ENCODE measurements around the gene AADACL3. TPM values are rescaled to one million over a fixed set of nuclear protein-coding genes. Genes with fewer than 3 reads are reported as not detected.

The AADACL3 gene
- total RNA-seq, 2 experiments from 2014 or later = not detected

DNA sequence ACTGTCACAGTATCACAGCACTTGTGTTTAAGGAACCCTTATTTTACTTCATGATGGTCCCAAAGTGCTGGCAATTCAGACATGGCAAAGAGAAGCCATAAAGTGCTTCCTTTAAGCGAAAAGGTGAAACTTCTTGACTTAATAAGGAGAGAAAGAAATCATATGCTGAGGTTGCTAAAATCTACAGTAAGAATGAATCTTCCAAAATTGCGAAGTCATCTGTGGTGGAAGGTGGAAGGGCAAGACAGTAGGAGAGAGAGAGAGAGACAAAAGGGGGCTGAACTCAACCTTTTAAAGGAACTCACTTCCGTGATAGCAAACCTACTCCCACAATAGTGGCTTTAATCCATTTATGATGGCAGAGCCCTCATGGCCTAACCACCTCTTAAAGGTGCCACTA, 19.3 kb upstream of the AADACL3 start:
- ChIA-PET POLR2A (no interaction called here), CTCF (no interaction called here)
- TF ChIP-seq, protein P1, sequence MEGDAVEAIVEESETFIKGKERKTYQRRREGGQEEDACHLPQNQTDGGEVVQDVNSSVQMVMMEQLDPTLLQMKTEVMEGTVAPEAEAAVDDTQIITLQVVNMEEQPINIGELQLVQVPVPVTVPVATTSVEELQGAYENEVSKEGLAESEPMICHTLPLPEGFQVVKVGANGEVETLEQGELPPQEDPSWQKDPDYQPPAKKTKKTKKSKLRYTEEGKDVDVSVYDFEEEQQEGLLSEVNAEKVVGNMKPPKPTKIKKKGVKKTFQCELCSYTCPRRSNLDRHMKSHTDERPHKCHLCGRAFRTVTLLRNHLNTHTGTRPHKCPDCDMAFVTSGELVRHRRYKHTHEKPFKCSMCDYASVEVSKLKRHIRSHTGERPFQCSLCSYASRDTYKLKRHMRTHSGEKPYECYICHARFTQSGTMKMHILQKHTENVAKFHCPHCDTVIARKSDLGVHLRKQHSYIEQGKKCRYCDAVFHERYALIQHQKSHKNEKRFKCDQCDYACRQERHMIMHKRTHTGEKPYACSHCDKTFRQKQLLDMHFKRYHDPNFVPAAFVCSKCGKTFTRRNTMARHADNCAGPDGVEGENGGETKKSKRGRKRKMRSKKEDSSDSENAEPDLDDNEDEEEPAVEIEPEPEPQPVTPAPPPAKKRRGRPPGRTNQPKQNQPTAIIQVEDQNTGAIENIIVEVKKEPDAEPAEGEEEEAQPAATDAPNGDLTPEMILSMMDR (IDR thresholded peaks at IDR 0.05) = no peak
- H3K36me3 Mint-ChIP-seq (ENCODE audit: low read depth) = no peaks in the 10 kb centered on the region
- ATAC-seq (no peak), DNase-seq (no peak)
- no peaks in the 10 kb centered on the region for H3K4me1 Mint-ChIP-seq (ENCODE audit: low read depth)
- no peak overlapping the region for H3K4me3 Mint-ChIP-seq
- peaks cover 13% of the 10 kb centered on the region for H3K27me3 Mint-ChIP-seq
- no peak overlapping the region for H3K27ac Mint-ChIP-seq
- H3K9me3 Mint-ChIP-seq = no peaks in the 10 kb centered on the region
- intact Hi-C loops (cut with micrococcal nuclease) = no loop called here

DNA sequence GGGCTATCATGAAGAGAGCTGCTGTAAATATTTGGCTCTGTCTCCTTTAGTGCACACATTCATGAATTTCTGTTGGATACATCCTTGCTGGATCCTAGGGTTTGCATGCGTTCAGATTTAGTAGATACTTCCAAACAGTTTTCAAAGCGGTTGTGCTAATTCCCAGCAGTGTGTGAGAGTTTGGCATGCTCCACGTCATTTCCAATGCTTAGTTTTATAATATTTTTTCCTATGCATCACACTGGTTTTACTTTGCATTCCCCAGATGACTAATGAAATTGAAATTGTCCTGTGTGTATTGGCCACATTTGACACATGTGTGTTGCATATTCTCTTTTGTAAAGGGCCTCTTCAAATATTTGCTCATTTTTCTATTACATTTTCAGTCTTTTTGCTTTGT, 18.5 kb upstream of the AADACL3 start:
- CTCF ChIA-PET = no interaction called here
- Mint-ChIP-seq H3K27ac (no peak overlapping the region), H3K36me3 (ENCODE audit: low read depth) (no peaks in the 10 kb centered on the region), H3K4me3 (no peak overlapping the region), H3K27me3 (peaks cover 13% of the 10 kb centered on the region), H3K9me3 (no peaks in the 10 kb centered on the region), H3K4me1 (ENCODE audit: low read depth) (no peaks in the 10 kb centered on the region)
- DNase-seq (no peak), ATAC-seq (no peak)
- POLR2A ChIA-PET = no interaction called here
- intact Hi-C loops (cut with micrococcal nuclease) = no loop called here
- TF ChIP-seq, protein P1 (IDR thresholded peaks at IDR 0.05) = no peak

DNA sequence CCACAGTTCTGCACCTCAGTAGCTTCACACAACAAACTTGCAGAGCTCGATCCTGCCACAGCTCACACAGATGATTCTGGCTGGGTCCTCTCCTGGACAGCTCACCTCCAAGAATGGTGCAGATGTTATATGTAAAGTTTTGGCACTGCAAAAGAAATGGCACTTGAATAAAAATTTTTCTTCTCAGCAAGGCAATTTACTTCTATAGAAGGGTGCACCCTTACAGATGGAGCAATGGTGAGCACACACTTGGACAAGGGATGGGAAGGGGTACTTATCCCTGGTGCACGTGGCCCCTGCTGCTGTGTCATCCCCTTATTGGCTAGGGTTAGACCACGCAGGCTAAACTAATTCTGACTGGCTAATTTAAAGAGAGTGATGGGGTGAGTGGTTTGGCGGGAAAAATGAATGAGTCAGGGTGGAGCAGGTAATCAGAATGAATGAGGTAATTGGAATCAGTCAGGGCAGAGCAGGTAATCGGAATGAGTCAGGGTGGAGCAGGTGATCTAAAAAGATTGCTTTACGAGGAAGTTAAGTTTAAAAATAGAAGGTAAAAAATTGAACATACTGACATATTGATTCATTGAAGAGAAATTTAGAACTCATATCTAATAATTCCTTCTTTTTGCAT, 12.0 kb upstream of the AADACL3 start:
- Mint-ChIP-seq H3K27me3 (peaks cover 8% of the 10 kb centered on the region), H3K27ac (no peak overlapping the region), H3K36me3 (ENCODE audit: low read depth) (no peaks in the 10 kb centered on the region), H3K4me1 (ENCODE audit: low read depth) (no peaks in the 10 kb centered on the region), H3K9me3 (peaks cover 11% of the 10 kb centered on the region), H3K4me3 (no peak overlapping the region)
- POLR2A ChIA-PET = no interaction called here
- intact Hi-C loops (cut with micrococcal nuclease) = no loop called here
- TF ChIP-seq, protein P1 (IDR thresholded peaks at IDR 0.05) = no peak
- ATAC-seq (no peak), DNase-seq (no peak)
- CTCF ChIA-PET = no interaction called here

DNA sequence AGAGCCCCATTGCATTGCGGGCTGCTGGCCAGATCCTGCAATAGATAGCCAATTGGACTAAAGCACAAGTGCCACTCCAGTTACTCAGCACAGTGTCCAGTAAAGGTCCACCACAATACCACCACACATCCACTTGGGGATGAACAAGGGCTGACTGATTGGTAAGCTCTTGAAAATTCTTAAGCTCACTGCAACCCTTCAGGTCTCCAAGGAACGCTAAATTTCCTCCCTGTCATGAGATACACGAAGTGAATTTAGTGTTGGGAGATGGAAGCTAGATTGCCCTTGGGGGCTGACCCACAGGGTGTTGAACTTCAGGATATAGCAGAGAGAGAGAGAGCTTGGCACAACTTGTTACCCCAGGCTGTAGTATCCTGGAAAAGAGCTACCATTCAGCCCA, 9.8 kb upstream of the AADACL3 start:
- POLR2A ChIA-PET = no interaction called here
- H3K4me1 Mint-ChIP-seq (ENCODE audit: low read depth) = no peaks in the 10 kb centered on the region
- intact Hi-C loops (cut with micrococcal nuclease) = no loop called here
- H3K4me3 Mint-ChIP-seq = no peak overlapping the region
- TF ChIP-seq, protein P1 (IDR thresholded peaks at IDR 0.05) = no peak
- CTCF ChIA-PET = no interaction called here
- peaks cover 2% of the 10 kb centered on the region for H3K27me3 Mint-ChIP-seq
- ATAC-seq (no peak), DNase-seq (no peak)
- H3K9me3 Mint-ChIP-seq = peaks cover 11% of the 10 kb centered on the region
- H3K36me3 Mint-ChIP-seq (ENCODE audit: low read depth) = no peaks in the 10 kb centered on the region
- H3K27ac Mint-ChIP-seq = no peak overlapping the region

DNA sequence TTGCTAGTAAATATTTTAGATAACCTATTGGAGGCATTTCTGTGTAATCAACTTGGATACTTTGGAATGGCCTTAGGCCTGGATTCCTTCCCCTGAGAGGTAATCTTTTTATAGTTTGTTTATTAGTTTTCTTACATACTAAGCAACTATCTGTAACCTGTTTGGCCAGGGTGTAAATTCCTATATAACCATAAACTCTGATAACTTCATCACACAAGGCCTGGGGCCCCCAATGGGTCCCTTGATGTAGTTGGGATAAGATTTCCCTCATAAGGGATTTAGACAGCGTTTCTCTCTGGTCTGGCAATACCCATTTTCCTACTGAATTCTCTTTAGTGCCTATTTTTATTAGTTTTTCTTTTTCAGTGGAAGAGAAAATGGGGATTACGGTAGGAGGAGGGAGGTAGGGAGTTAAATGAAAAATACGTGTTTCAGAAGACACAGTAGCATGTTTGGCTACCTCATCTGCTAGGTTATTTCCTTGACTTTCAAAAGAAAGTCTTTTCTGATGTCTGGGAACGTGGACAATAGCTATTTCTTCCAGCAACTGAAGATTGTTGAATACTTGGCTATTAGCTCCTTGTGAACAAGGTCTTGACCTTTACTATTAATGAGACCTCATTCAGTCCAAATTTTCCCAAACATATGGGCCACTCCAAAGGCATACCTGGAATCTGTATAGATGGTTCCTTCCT, 7.4 kb upstream of the AADACL3 start:
- peaks cover 5% of the 10 kb centered on the region for H3K9me3 Mint-ChIP-seq
- H3K36me3 Mint-ChIP-seq (ENCODE audit: low read depth) = no peaks in the 10 kb centered on the region
- no peak overlapping the region for H3K27ac Mint-ChIP-seq
- DNase-seq (no peak), ATAC-seq (no peak)
- H3K4me1 Mint-ChIP-seq (ENCODE audit: low read depth) = no peaks in the 10 kb centered on the region
- peaks cover 5% of the 10 kb centered on the region for H3K27me3 Mint-ChIP-seq
- ChIA-PET POLR2A (no interaction called here), CTCF (no interaction called here)
- intact Hi-C loops (cut with micrococcal nuclease) = no loop called here
- TF ChIP-seq, protein P1 (IDR thresholded peaks at IDR 0.05) = no peak
- H3K4me3 Mint-ChIP-seq = no peak overlapping the region
